SU-DHL-6 (cell line): Measurements from ENCODE around the gene NEAT1.

Experiments
- H2AFZ ChIP-seq: fragments of 200-600 bp; sonication (generic); 2 replicates; pipeline ENCODE4 v1.6.1; 2014; ENCODE audit warnings: low read depth, mild to moderate bottlenecking, moderate library complexity, mixed read lengths, antibody characterized with exemption, low read length; ENCODE audit not compliant: severe bottlenecking
- H3F3A ChIP-seq: fragments of 200-600 bp; shearing (Covaris generic); 2 replicates; pipeline ENCODE4 v1.6.0; 2016; ENCODE audit warnings: antibody characterized with exemption, mild to moderate bottlenecking; ENCODE audit not compliant: insufficient read depth
- H3K27ac ChIP-seq: fragments of 200-600 bp; sonication (generic); 2 replicates; pipeline ENCODE4 v1.5.1; 2016; ENCODE audit warnings: low read depth, mild to moderate bottlenecking, low read length, moderate library complexity, mixed read lengths
- H3K27me3 ChIP-seq: fragments of 200-600 bp; sonication (generic), shearing (Covaris generic); 2 replicates; pipeline ENCODE4 v1.6.0; 2014; ENCODE audit warnings: mild to moderate bottlenecking, low read length
- H3K36me3 ChIP-seq: fragments of 200-600 bp; sonication (generic); 2 replicates; pipeline ENCODE4 v1.6.1; 2014; ENCODE audit warnings: mild to moderate bottlenecking, low read length, mixed read lengths
- H3K4me2 ChIP-seq: fragments of 300-600, 200-600 bp; shearing (Covaris generic), sonication (generic); 2 replicates; pipeline ENCODE4 v1.6.0; 2014; ENCODE audit warnings: low read length, low read depth, mild to moderate bottlenecking; ENCODE audit not compliant: poor library complexity, severe bottlenecking
- H3K4me3 ChIP-seq: fragments of 200-600 bp; sonication (generic); 2 replicates; pipeline ENCODE4 v1.5.1; 2014; ENCODE audit warnings: antibody characterized with exemption, low read length, mild to moderate bottlenecking, mixed read lengths; ENCODE audit not compliant: insufficient read depth, poor library complexity, severe bottlenecking
- H3K79me2 ChIP-seq: fragments of 200-600 bp; sonication (generic); 2 replicates; pipeline ENCODE4 v1.6.1; 2014; ENCODE audit warnings: mild to moderate bottlenecking, low read length, moderate library complexity; ENCODE audit not compliant: insufficient read depth
- H3K9ac ChIP-seq: fragments of 200-600 bp; sonication (generic); 2 replicates; pipeline ENCODE4 v1.7.0; 2014; ENCODE audit warnings: mild to moderate bottlenecking, low read length
- H3K9me2 ChIP-seq: fragments of 200-600 bp; sonication (generic); replicated peaks from 2 replicates; pipeline ENCODE4 v1.6.1; 2014; ENCODE audit warnings: low read length; ENCODE audit not compliant: insufficient read depth
- H3K9me3 ChIP-seq: fragments of 200-600 bp; sonication (generic); 2 replicates; pipeline ENCODE4 v1.6.1; 2014; ENCODE audit warnings: low read length, mixed read lengths; ENCODE audit not compliant: insufficient read depth
- H4K20me1 ChIP-seq: fragments of 200-600 bp; sonication (generic); 2 replicates; pipeline ENCODE4 v1.6.1; 2014; ENCODE audit warnings: low read depth, mild to moderate bottlenecking, antibody characterized with exemption, low read length, moderate library complexity, mixed read lengths
- CTCF ChIP-seq: fragments of 200-600 bp; sonication (generic); IDR thresholded peaks from one replicate; pipeline ENCODE4 v1.5.1; 2017; ENCODE audit warnings: antibody characterized with exemption, mild to moderate bottlenecking, low read length, moderate library complexity; ENCODE audit not compliant: insufficient read depth, poor library complexity, severe bottlenecking
- EZH2phosphoT487 ChIP-seq: fragments of 200-600 bp; sonication (generic), shearing (Covaris generic); conservative IDR thresholded peaks from 2 replicates; pipeline ENCODE4 v1.6.1; 2018; ENCODE audit warnings: mild to moderate bottlenecking, antibody characterized with exemption, low read length, moderate library complexity, mixed read lengths

NEAT1 gene

GRCh38 chr11:65380460-65381119, 42.0 kb upstream of the NEAT1 start:
- Histone ChIP-seq H3K9me3 (no peaks in the 10 kb centered on the region), H3F3A (0 out of 2 replicates have a peak, but pooled peaks cover 5% of the 10 kb centered on the region), H2AFZ (no peak overlapping the region), H3K27ac (no peak overlapping the region), H3K27me3 (no peaks in the 10 kb centered on the region), H3K9me2 (no peaks in the 10 kb centered on the region), H4K20me1 (no peaks in the 10 kb centered on the region), H3K9ac (no peak overlapping the region), H3K4me2 (no peak overlapping the region), H3K79me2 (no peaks in the 10 kb centered on the region), H3K36me3 (no peaks in the 10 kb centered on the region), H3K4me3 (no peak overlapping the region)
- TF ChIP-seq EZH2phosphoT487: no peak
- no peak for TF ChIP-seq CTCF

- TF ChIP-seq EZH2phosphoT487: no peak
- TF ChIP-seq CTCF: no peak
- Histone ChIP-seq H3F3A (0 out of 2 replicates have a peak, but pooled peaks cover 5% of the 10 kb centered on the region), H3K9me3 (no peaks in the 10 kb centered on the region), H2AFZ (peak overlapping the region; percentile 87), H4K20me1 (no peaks in the 10 kb centered on the region), H3K4me2 (peak overlapping the region; percentile 67), H3K9me2 (no peaks in the 10 kb centered on the region), H3K27ac (peak overlapping the region; percentile 64), H3K27me3 (no peaks in the 10 kb centered on the region), H3K4me3 (peak overlapping the region; percentile 43), H3K36me3 (no peaks in the 10 kb centered on the region), H3K9ac (peak overlapping the region; percentile 56), H3K79me2 (peaks cover 1% of the 10 kb centered on the region)
These were observed 40.9 kb upstream of the NEAT1 start for GRCh38 chr11:65381716-65382032.

- no peaks in the 10 kb centered on the region for H3K27me3 ChIP-seq
- TF ChIP-seq CTCF: peak; percentile 75
- no peak for TF ChIP-seq EZH2phosphoT487
- H3F3A ChIP-seq: 0 out of 2 replicates have a peak, but pooled peaks cover 5% of the 10 kb centered on the region
- H3K9me2 ChIP-seq: no peaks in the 10 kb centered on the region
- peak within 1 kb of the TSS; percentile 43 for H3K4me3 ChIP-seq
- peak within 1 kb of the TSS; percentile 67 for H3K4me2 ChIP-seq
- no peaks in the 10 kb centered on the region for H3K36me3 ChIP-seq
- H2AFZ ChIP-seq: peak within 1 kb of the TSS; percentile 87
- no peaks in the 10 kb centered on the region for H3K9me3 ChIP-seq
- no peaks in the 10 kb centered on the region for H4K20me1 ChIP-seq
- peaks cover 7% of the 10 kb centered on the region for H3K79me2 ChIP-seq
- H3K9ac ChIP-seq: peak within 1 kb of the TSS; percentile 56
- peak within 1 kb of the TSS; percentile 64 for H3K27ac ChIP-seq
These were observed 40.4 kb upstream of the NEAT1 start, which contains the start of gene SLC25A45 for GRCh38 chr11:65382033-65382803. TSS of gene SLC25A45 (minus strand) at chr11:65382646. CDS start at chr11:65381951, 695 bp downstream.
